HepG2 (cell line): ENCODE results near the gene RAB35. TPM values are rescaled to one million over a fixed set of nuclear protein-coding genes. Genes with fewer than 3 reads are reported as not detected.

ENCODE experiments used
- ATF4 ChIP-seq, 2 experiments: fragments of 450-650 bp in 1 of 2; sonication (generic) in 1 of 2; formaldehyde crosslinking; IDR thresholded peaks; 2 replicates each; pipeline versions ENCODE4 v1.5.0 to v1.8.0; 2020 to 2022; ENCODE audit warnings: mild to moderate bottlenecking in 1 of 2, missing genetic modification reagents in 1 of 2
- CEBPB ChIP-seq: IDR thresholded peaks from 2 replicates; pipeline ENCODE4 v1.6.1; 2011; ENCODE audit warnings: low read depth, low read length, improper control_type of control experiment, borderline replicate concordance
- GABPB1 ChIP-seq: IDR thresholded peaks from 2 replicates; pipeline ENCODE4 v1.6.1; 2016; ENCODE audit warnings: mild to moderate bottlenecking, missing genetic modification reagents, moderate library complexity, missing compliant biosample characterization
- GATAD2A ChIP-seq: IDR thresholded peaks from 2 replicates; pipeline ENCODE4 v1.6.1; 2016
- KAT8 ChIP-seq: IDR thresholded peaks from 2 replicates; pipeline ENCODE4 v1.6.1; 2016; ENCODE audit warnings: missing genetic modification reagents, missing compliant biosample characterization
- NONO ChIP-seq, 2 experiments: fragments of 450-650 bp in 1 of 2; sonication (generic) in 1 of 2; formaldehyde crosslinking in 1 of 2; IDR thresholded peaks in 1 of 2; conservative IDR thresholded peaks in 1 of 2; 2 replicates each; pipeline versions ENCODE4 v1.6.1 to v1.8.0; 2017 to 2022; ENCODE audit warnings: mild to moderate bottlenecking in 1 of 2, missing genetic modification reagents in 1 of 2, moderate library complexity in 1 of 2
- PRDM15 ChIP-seq: sonication (generic); formaldehyde crosslinking; IDR thresholded peaks from 2 replicates; pipeline ENCODE4 v1.4.0; 2020; ENCODE audit warnings: missing genetic modification reagents
- RAD51 ChIP-seq: fragments of 450-650 bp; IDR thresholded peaks from 2 replicates; pipeline ENCODE4 v1.6.1; 2016; ENCODE audit warnings: borderline replicate concordance
- RXRA ChIP-seq: sonication (generic); formaldehyde crosslinking; IDR thresholded peaks from 2 replicates; pipeline ENCODE4 v1.5.1; 2020; ENCODE audit warnings: missing genetic modification reagents
- SP2 ChIP-seq: sonication (generic); formaldehyde crosslinking; IDR thresholded peaks from 2 replicates; pipeline ENCODE4 v1.5.1; 2020; ENCODE audit warnings: mild to moderate bottlenecking, missing genetic modification reagents
- SRSF1 ChIP-seq: fragments of 200-400 bp; formaldehyde crosslinking; optimal IDR thresholded peaks from 2 replicates; pipeline ENCODE3; 2017; ENCODE audit warnings: mild to moderate bottlenecking, low read depth, low read length, moderate library complexity
- STAT5B ChIP-seq: sonication (generic); formaldehyde crosslinking; IDR thresholded peaks from 2 replicates; pipeline ENCODE4 v1.4.0; 2020; ENCODE audit warnings: missing genetic modification reagents
- ZNF101 ChIP-seq: sonication (generic); formaldehyde crosslinking; IDR thresholded peaks from 2 replicates; pipeline ENCODE4 v1.4.0; 2020; ENCODE audit warnings: mild to moderate bottlenecking, low read depth, missing genetic modification reagents, borderline replicate concordance
- ZNF12 ChIP-seq: sonication (generic); formaldehyde crosslinking; IDR thresholded peaks from 2 replicates; pipeline ENCODE4 v1.5.0; 2020; ENCODE audit warnings: missing genetic modification reagents
- ZNF383 ChIP-seq: sonication (generic); formaldehyde crosslinking; IDR thresholded peaks from 2 replicates; pipeline ENCODE4 v1.4.0; 2020; ENCODE audit warnings: missing genetic modification reagents, mild to moderate bottlenecking, borderline replicate concordance
- ZNF547 ChIP-seq: sonication (generic); formaldehyde crosslinking; IDR thresholded peaks from 2 replicates; pipeline ENCODE4 v1.5.1; 2020; ENCODE audit warnings: mild to moderate bottlenecking, missing genetic modification reagents
- ZNF761 ChIP-seq: sonication (generic); formaldehyde crosslinking; conservative IDR thresholded peaks from 2 replicates; pipeline ENCODE4 v1.4.0; 2020; ENCODE audit warnings: mild to moderate bottlenecking, missing genetic modification reagents
- ZSCAN12 ChIP-seq: sonication (generic); formaldehyde crosslinking; IDR thresholded peaks from 2 replicates; pipeline ENCODE4 v1.9.0; 2021; ENCODE audit warnings: mild to moderate bottlenecking, missing genetic modification reagents
- ZSCAN21 ChIP-seq: sonication (generic); formaldehyde crosslinking; IDR thresholded peaks from 2 replicates; pipeline ENCODE4 v1.8.0; 2022; ENCODE audit warnings: mild to moderate bottlenecking, missing genetic modification reagents, moderate library complexity, borderline replicate concordance
- polyA plus RNA-seq, 8 experiments: library from polyadenylated mRNA; depleted of rRNA in 3 of 8; stranded (reverse) in 7 of 8; unstranded in 1 of 8; fragments of >200 nt; fragmentation: Illumina TruSeq in 4 of 8; extraction: Trizol in 4 of 8; gene quantifications; 2 replicates each; pipeline versions ENCODE4 v1.2.1 to v1.2.3, GENCODE V29; 2011 to 2016; ENCODE audit warnings: low read depth in 4 of 8, missing spikeins in 1 of 8, mixed read lengths in 1 of 8; ENCODE audit not compliant: insufficient read depth in 1 of 8
- total RNA-seq, 5 experiments: library from RNA; depleted of rRNA; stranded (reverse); fragments of >200 nt; fragmentation: Illumina TruSeq; extraction: Trizol; gene quantifications; 2 replicates each; pipeline ENCODE4 v1.2.3, GENCODE V29; 2016; ENCODE audit warnings: low read depth in 1 of 5
- TF ChIP-seq, protein P1 (sequence below): sonication (generic); formaldehyde crosslinking; IDR thresholded peaks from 2 replicates; pipeline ENCODE4 v1.5.0; 2020; ENCODE audit warnings: missing genetic modification reagents, mild to moderate bottlenecking, borderline replicate concordance
- TF ChIP-seq, protein P2 (sequence below): sonication (generic); formaldehyde crosslinking; IDR thresholded peaks from 2 replicates; pipeline ENCODE4 v1.4.0; 2020; ENCODE audit warnings: mild to moderate bottlenecking, missing genetic modification reagents

RAB35 gene
- total and polyA plus RNA-seq, 2 of the 13 experiments (the other 11 are each of a cell fraction or from before 2014, with no cell fraction given): 25.2 to 29.1 TPM

DNA sequence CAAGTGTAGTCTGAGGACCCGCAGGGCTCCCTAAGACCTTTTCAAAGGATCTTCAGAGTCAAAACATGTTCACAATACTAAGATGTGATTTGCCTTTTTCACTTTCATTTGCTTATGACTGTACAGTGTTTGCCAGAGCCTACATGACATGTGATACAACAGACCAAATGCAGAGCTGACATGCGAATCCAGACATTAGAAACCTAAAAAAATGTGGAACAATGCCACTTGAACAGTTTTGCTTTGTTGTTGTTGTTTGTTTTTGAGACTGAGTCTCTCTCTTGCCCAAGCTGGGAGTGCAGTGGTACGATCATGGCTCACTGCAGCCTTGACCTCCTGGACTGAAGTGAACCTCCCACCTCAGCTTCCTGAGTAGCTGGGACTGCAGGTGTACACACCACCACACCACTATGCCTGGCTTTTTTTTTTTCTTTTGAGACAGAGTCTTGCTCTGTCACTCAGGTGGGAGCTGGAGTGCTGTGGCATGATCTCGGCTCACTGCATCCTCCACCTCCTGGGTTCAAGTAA is 5.3 kb upstream of the RAB35 start (continued):
- TF ChIP-seq, protein P1, sequence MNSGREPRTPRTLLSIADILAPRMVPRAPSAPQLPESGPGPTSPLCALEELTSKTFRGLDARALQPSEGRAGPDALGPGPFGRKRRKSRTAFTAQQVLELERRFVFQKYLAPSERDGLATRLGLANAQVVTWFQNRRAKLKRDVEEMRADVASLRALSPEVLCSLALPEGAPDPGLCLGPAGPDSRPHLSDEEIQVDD (CRISPR knock-in tag): no peak
- TF ChIP-seq STAT5B (CRISPR knock-in tag): no peak
- peak; percentile 26; the same call in 1 of the 2 replicates for TF ChIP-seq ZNF12 (CRISPR knock-in tag)
- no peak for TF ChIP-seq ZNF761 (CRISPR knock-in tag)
- no peak for TF ChIP-seq ZNF383
- TF ChIP-seq RAD51: no peak
- peak; percentile 67; the same call in 1 of the 2 replicates for TF ChIP-seq CEBPB
- no peak for TF ChIP-seq NONO (IDR thresholded peaks at IDR 0.05)
- TF ChIP-seq NONO (CRISPR knock-in tag; conservative IDR thresholded peaks at IDR 0.05): 0 out of 2 replicates have a peak, but pooled peaks have one; percentile 27
- no peak for TF ChIP-seq ZNF547 (CRISPR knock-in tag)
- TF ChIP-seq SP2 (CRISPR knock-in tag): no peak
- TF ChIP-seq GATAD2A (CRISPR knock-in tag): peak; percentile 84
- no peak for TF ChIP-seq PRDM15 (CRISPR knock-in tag)
- no peak for TF ChIP-seq SRSF1
- no peak for TF ChIP-seq ZNF101 (CRISPR knock-in tag)
- 0 out of 2 replicates have a peak, but pooled peaks have one; percentile 23 for TF ChIP-seq KAT8 (CRISPR knock-in tag)
- TF ChIP-seq, protein P2, sequence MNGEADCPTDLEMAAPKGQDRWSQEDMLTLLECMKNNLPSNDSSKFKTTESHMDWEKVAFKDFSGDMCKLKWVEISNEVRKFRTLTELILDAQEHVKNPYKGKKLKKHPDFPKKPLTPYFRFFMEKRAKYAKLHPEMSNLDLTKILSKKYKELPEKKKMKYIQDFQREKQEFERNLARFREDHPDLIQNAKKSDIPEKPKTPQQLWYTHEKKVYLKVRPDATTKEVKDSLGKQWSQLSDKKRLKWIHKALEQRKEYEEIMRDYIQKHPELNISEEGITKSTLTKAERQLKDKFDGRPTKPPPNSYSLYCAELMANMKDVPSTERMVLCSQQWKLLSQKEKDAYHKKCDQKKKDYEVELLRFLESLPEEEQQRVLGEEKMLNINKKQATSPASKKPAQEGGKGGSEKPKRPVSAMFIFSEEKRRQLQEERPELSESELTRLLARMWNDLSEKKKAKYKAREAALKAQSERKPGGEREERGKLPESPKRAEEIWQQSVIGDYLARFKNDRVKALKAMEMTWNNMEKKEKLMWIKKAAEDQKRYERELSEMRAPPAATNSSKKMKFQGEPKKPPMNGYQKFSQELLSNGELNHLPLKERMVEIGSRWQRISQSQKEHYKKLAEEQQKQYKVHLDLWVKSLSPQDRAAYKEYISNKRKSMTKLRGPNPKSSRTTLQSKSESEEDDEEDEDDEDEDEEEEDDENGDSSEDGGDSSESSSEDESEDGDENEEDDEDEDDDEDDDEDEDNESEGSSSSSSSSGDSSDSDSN (CRISPR knock-in tag): no peak; the same call in 1 of the 2 replicates
- TF ChIP-seq GABPB1 (CRISPR knock-in tag): 0 out of 2 replicates have a peak, but pooled peaks have one; percentile 26
- TF ChIP-seq RXRA (CRISPR knock-in tag): peak; percentile 87
- no peak for TF ChIP-seq ZSCAN12
- no peak for TF ChIP-seq ATF4 (CRISPR knock-in tag; IDR thresholded peaks at IDR 0.05)
- no peak; the same call in 1 of the 2 replicates for TF ChIP-seq ZSCAN21 (CRISPR knock-in tag)
